HG02970 (cell line): ENCODE data around the gene AMBRA1.

Experiments used
- ATAC-seq: cut with Tn5 transposase; IDR thresholded peaks from one replicate; pipeline ENCODE4 v1.9.1; 2021; ENCODE audit warnings: mild to moderate bottlenecking, moderate library complexity, moderate number of reproducible peaks; ENCODE audit not compliant: unreplicated experiment, low FRiP score

Gene AMBRA1

GRCh38 chr11:46512261-46512881 is 81.5 kb downstream of the AMBRA1 start:
- ATAC-seq, result no peak

- ATAC-seq, result no peak
Observed at GRCh38 chr11:46511342-46511741, 82.5 kb downstream of the AMBRA1 start.

DNA sequence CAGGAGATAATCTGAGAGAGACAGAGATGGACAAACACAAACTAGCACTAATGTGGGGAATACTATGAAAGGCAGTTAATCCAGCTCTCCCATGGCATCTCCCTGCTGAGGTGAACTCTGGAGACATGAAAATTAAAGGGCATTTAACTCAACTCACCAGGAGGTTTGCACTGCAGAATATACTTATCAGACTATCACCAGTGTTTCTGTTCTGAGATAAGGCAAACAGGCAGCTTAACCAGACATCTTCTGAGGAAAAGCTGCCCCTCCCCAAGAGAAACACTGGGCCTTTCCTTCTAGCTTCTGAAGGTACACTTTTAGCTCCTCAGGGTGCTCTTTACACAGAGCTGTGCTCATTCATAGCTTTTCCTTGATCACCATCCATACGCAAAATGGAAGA is 85.5 kb downstream of the AMBRA1 start:
- ATAC-seq, result no peak

GRCh38 chr11:46506483-46506791 is 87.4 kb downstream of the AMBRA1 start:
- no peak for ATAC-seq

DNA sequence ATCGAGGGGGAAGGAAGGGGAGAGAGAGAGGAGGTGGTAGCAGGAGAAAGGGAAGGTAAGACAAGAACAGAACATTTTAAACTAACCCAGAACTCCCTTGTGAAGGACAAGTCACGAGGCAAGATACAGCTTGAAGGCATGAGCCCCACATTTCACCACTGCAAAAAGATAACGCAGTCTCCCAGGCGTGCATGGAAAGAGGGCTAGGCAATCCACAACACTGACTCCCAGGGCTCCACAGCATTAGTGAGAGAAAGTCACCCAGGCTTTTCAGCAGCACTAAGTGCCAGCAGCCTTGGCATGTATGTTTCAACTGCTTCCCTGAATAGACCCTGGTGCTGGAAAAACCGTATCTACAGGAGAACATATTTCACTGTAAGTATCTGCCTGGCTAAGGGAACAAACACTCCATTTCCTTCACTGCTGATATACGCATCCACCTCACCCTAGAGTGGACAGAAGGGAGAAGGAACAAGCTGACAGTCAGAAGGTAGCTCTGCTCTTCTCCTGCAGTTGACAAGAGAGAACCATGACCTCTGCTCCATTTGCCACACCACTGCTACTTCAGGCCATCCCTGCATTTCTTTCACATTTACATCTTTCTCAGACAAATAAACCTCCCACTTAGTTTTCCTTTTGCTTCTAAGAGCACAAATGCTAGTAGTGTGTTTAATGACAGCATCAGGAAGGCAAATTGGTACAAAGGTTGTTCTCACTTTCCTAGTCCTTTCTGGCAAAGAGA is 87.9 kb downstream of the AMBRA1 start:
- ATAC-seq, result no peak

DNA sequence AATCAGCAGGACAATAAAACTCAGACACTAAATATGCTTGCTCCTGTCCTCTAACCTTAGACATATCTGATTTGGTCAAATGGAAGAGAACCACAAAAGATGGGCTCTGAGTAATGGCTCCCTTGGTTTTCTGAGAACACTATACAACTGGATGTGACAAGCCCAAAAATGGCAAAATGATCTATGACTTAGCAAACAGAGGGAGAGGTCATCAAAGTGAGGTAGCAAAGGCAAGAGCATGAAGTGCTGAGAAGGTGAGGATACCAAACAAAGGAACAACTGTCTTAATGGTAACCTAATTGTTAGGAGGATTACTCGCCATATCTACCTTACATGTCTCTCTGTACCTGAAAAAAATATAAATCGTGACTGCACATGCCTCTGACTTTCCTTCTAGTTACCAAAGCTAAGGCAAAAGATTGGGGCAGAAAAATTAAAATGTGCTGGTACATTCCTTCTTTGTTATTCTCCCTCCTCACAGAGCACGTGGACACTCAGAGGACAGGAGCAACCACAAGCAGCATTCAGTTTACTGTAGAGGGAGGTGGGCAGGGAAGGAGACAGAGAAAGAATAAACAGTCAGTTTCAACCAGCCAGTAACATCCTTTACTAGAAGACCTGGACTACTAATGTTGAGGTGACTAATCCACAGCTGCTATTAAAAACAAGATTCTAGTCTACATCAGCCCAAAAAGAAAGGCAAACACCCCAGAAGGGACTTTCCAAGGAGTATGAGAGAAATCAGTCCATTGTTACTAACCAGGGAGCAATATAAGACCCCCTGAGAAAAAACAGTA is 88.8 kb downstream of the AMBRA1 start:
- no peak for ATAC-seq

DNA sequence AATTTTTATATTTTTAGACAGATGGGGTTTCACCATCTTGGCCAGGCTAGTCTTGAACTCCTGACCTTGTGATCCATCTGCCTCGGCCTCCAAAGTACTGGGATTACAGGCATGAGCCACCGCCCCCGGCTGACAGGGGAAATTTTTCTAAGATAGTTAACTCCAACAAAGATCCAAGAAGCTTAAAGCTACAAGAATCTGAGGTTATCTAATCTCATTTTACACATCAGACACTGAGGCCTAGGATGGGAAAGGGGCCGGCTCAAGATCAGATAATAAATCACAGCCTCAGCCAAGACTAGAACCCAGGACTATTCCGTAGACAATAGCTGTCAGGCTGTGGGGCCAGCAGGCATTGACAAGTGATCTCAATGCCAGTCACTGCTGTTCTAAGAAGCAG is 94.0 kb downstream of the AMBRA1 start:
- ATAC-seq, result no peak

- no peak for ATAC-seq
Observed at GRCh38 chr11:46498968-46499367, 94.9 kb downstream of the AMBRA1 start.

DNA sequence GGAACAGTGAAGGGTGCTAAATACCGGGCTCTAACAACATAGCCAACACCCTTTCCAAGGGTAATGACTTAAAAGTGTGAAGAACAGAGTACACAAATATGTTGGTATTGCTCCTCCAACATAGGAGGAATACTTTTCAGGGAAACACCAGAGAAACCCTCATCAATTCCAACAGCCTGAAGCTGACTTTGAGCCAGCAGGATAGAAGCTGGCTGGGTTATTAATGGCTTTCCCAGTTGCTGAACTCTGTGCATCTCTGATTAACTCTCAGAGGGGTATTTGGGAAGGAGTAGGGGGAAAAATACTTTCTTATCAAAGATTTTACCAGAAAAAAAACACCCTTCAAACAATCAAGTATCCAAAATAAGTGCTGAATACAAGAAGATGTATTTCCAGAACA is 95.6 kb downstream of the AMBRA1 start:
- no peak for ATAC-seq

DNA sequence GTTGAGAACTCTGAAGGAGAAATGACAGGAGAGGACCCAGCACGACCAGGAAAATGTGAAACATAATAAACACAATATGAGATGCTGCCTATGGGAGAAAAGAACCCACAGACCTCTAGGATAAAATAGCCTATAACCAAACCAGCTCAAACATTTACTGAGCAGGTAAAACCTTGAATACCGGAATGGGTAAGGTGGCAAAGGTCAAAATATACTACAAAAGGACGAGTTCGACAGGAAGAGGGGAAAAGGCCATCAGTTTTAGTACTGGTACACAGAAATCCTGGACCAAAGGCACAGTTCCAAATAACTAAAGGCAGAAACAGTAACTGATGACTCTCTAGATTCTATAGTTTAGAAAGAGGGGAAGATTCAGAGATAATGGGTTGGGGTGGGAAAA is 96.3 kb downstream of the AMBRA1 start:
- no peak for ATAC-seq

DNA sequence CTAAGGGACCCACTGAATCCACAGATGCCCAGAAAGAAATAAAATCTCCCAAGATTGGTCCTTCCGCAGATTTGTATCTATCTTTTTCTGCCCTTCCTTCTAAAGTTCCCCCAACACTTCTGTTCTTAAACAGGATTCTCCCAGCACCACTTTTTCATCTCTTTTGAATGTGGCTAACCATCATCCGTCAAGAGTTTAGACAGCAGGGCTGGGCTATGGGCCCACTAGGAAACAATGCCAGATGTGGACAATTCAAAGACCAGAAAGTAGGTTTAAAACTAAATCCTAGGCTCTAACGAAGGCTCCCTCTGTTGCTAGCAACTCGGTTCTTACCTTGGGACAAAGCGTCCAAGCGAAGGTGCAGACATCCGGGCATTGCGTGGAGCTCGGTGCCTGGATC is 100.0 kb downstream of the AMBRA1 start:
- ATAC-seq, result no peak

GRCh38 chr11:46492532-46492931 is 101.3 kb downstream of the AMBRA1 start:
- no peak for ATAC-seq

DNA sequence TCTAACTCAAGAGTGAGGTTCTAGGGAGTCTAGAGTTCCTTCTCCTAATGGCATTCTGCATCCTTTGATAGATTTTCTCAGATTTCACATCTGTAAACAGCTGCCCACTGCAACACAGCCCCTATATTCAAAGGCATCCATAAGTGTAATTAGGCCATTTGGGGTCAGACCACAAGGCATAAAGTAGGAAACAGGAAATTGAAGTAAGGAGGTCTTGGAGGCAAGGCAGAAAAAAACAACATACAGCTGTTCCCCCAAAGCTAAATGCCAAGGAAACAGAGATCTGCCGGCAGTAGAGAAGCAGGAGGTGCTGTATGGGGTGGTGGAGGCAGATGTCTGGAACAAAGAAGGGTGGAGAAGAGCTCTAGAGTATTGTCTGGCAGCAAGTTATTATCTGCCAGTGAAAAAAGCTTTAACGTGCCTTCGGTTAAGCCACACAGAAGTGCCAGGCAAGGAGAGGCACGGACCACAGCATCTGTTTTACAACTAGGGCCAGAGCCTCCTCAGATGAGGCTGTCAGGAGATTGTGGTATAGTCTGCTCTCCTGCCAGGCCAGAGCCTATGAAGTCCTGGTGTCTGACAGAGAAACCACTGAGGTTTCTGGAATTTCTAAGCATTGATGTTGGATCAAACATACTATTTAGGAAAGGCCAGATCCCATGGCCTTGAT is 102.0 kb downstream of the AMBRA1 start:
- no peak for ATAC-seq

DNA sequence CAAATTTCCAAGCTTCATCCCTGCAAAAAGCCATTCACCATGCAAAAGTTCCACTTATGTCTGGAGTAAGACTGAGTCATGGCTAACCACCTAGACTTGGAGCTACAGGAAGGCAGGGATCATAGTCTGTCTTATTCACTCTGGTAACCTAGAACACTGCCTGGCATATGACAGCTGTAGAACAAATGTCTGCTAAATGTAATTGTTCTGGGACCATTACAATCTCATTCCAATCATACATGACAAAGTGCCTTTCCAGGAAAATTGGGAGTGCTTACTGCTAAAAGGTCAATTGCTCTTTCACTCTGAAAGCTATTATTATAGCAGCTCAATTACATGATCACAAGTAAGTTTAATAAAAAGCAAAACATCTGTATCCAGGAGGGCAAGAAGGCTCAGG is 103.2 kb downstream of the AMBRA1 start:
- ATAC-seq, result no peak

DNA sequence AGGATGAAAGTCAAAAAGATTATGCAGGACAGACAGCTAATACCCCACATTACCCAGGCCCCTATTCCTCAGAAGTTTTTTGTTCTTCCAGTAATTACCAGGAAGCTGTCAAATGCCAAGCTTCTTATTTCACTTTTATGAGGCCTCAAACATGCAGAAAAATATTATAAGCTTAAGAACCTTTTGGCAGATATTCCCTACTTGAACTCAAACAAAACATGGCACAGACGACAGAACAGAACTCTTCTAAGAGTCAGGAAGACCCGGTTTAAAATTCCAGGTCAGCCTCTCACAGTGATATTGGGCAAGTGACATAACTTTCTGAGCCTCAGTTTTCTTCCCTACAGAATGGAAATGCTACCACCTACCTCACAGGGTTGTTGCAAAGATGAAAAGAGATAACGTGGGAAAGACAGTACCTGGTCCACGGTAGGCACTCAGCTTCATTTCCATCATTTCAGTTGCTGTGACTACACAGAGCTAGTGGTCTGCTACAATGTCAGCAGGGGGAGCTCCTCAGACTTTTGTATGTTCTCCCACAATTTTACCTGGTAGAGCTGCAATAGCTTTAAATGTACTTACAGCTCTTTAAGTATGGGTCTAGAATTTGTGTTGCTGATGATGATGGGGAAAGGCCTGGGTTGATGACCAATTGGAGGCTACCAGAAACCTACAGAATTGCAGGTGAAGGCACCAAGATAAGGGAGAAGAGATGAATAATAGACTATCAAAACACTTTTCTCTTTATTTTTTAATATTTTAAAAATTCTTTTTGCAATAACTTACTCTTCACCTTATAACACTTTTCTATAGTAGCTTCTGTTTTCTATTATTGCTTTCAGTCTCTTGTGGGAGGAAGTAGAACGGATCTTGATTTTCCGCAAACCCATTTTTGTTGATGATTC is 103.9 kb downstream of the AMBRA1 start:
- ATAC-seq, result no peak

- no peak for ATAC-seq
Observed at GRCh38 chr11:46485856-46486443, 107.9 kb downstream of the AMBRA1 start.

DNA sequence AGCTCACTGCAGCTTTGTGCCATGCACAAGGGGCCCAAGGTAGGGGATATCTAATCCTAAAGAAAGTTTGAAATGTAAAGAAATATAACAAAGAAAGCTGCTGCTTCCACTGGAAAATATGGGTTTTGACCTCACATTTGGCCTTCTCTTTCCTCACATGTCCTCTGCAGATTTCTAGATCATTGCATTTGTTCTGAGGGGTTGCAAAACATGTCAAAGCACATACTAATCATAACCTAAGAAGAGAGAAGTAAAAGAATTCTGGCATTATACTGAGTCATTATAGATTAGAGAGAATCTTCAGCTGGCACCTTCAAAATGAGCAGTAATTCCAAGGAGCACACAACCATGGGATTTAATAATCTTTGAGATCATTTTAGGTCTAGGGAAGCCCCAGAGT is 109.7 kb downstream of the AMBRA1 start:
- ATAC-seq, result no peak

GRCh38 chr11:46480909-46481308 is 112.9 kb downstream of the AMBRA1 start:
- ATAC-seq, result no peak

DNA sequence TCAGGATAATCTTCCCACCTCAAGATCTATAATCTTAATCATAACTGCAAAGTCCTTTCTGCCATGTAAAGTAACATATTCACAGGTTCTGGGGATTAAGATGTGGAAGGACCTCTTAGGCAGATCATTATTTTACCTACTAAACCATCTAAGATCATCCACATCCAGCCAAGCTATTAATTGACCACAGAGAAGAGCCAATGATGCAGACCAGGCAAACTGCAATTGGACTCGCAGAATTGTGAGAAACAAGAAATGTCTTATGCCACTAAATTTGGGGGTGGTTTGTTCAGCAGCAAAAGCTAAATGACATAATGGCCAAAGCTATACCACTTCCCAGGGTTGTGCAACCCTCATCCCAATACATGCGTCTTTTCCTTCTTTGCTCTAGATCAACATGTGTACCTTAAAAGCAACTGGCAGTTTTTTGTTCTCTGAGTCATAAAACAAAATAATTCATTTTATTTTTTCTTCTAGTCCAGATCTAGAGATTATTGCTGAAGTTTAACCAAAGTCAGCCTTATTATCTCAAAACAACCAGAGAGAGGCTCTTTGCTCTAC is 113.6 kb downstream of the AMBRA1 start:
- no peak for ATAC-seq

DNA sequence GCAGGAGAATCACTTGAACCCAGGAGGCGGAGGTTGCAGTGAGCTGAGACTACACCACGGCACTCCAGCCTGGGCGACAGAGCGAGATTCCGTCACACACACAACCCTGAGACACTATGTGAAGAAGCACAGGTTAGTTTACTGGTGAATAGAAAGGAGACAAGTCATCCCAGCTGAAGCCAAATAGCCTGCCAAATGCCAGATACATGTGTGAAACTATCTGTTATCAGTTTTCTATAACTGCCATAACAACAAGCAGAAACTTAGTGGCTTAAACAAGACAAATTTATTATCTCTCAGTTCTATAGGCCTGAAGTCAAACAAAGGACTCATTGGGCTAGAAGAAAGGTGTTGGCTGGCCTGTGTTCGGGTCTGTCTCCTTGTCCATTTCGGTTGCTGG is 114.2 kb downstream of the AMBRA1 start:
- ATAC-seq, result no peak
